Smooth muscle cell (in vitro differentiated cells): Measurements from ENCODE around the gene GRIN2C. TPM values are rescaled to one million over a fixed set of nuclear protein-coding genes. Genes with fewer than 3 reads are reported as not detected.

Experiments used
- DNase-seq: peaks from one replicate; lab custom pipeline; 2025; ENCODE audit not compliant: unreplicated experiment; lab: John Stamatoyannopoulos, UW
- H2AFZ ChIP-seq: fragments of 200-600 bp; sonication (generic); 2 replicates; pipeline ENCODE4 v1.6.0; 2016; ENCODE audit warnings: antibody characterized with exemption, low read depth, mild to moderate bottlenecking
- H3F3A ChIP-seq: fragments of 200-600 bp; sonication (generic); 2 replicates; pipeline ENCODE4 v1.6.0; 2017; ENCODE audit warnings: antibody characterized with exemption, low read depth
- H3K27ac ChIP-seq: fragments of 200-600 bp; sonication (generic); 2 replicates; pipeline ENCODE4 v1.5.1; 2016; ENCODE audit warnings: low read depth, mild to moderate bottlenecking
- H3K27me3 ChIP-seq: fragments of 200-600 bp; sonication (generic); 2 replicates; pipeline ENCODE4 v1.6.1; 2016; ENCODE audit warnings: low read depth, mild to moderate bottlenecking
- H3K36me3 ChIP-seq: fragments of 200-600 bp; sonication (generic); 2 replicates; pipeline ENCODE4 v1.5.1; 2016; ENCODE audit warnings: low read depth
- H3K4me1 ChIP-seq: fragments of 200-600 bp; sonication (generic); 2 replicates; pipeline ENCODE4 v1.5.1; 2016; ENCODE audit warnings: low read depth
- H3K4me2 ChIP-seq: fragments of 200-600 bp; sonication (generic); 2 replicates; pipeline ENCODE4 v1.6.0; 2016; ENCODE audit warnings: mild to moderate bottlenecking
- H3K4me3 ChIP-seq: fragments of 200-600 bp; sonication (generic); 2 replicates; pipeline ENCODE4 v1.5.1; 2016; ENCODE audit warnings: mild to moderate bottlenecking
- H3K79me2 ChIP-seq: fragments of 200-600 bp; sonication (generic); 2 replicates; pipeline ENCODE4 v1.6.0; 2016; ENCODE audit warnings: low read depth, mild to moderate bottlenecking
- H3K9ac ChIP-seq: fragments of 200-600 bp; sonication (generic); 2 replicates; pipeline ENCODE4 v1.6.0; 2016; ENCODE audit warnings: low read depth
- H3K9me3 ChIP-seq: fragments of 200-600 bp; sonication (generic); replicated peaks from 2 replicates; pipeline ENCODE4 v1.5.1; 2016; ENCODE audit warnings: low read depth
- H4K20me1 ChIP-seq: fragments of 200-600 bp; sonication (generic); 2 replicates; pipeline ENCODE4 v1.6.0; 2016; ENCODE audit warnings: low read depth
- CTCF ChIP-seq: fragments of 200-600 bp; sonication (generic); IDR thresholded peaks from 2 replicates; pipeline ENCODE4 v1.5.1; 2017; ENCODE audit warnings: borderline replicate concordance, mild to moderate bottlenecking, antibody characterized with exemption; ENCODE audit not compliant: insufficient read depth, poor library complexity, severe bottlenecking
- WGBS: methylation state at CpG from one replicate; pipeline ENCODE4 v1.1.7; 2016; ENCODE audit warnings: low lambda C conversion rate; 5-methylcytosine and 5-hydroxymethylcytosine counted together
- polyA plus RNA-seq: library from polyadenylated mRNA; unstranded; fragments of >200 nt; fragmentation: Nextera tagmentation; extraction: Ambion mirVana; gene quantifications from 2 replicates; pipeline ENCODE4 v1.2.1, GENCODE V29; 2016
- total RNA-seq: library from RNA; depleted of rRNA; stranded (reverse); fragments of >200 nt; gene quantifications from 2 replicates; pipeline ENCODE4 v1.2.3, GENCODE V29; 2014

Gene GRIN2C
- total and polyA plus RNA-seq, 2 experiments from 2014 or later, result 0.13 to 0.32 TPM

DNA sequence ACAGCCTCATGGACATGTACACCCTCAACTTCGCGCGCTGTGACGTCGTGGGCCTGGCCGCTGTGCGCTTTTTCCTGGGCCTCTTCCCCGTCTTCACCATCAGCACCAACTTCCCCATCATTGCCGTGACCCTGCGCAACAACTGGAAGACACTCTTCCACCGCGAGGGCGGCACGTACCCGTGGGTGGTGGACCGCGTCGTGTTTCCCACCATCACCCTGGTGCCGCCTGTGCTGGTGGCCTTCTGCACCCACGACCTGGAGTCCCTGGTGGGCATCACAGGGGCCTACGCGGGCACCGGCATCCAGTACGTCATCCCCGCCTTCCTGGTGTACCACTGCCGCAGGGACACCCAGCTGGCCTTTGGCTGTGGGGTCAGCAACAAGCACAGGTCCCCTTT lies 23.5 kb downstream of the GRIN2C start:
- H3K4me3 ChIP-seq, result no peak overlapping the region
- no peaks in the 10 kb centered on the region for H3K9me3 ChIP-seq
- no peak overlapping the region for H3K27ac ChIP-seq
- no peak overlapping the region for H3K9ac ChIP-seq
- H3K27me3 ChIP-seq, result no peaks in the 10 kb centered on the region
- peaks cover 19% of the 10 kb centered on the region for H4K20me1 ChIP-seq
- no peak for TF ChIP-seq CTCF
- no peaks in the 10 kb centered on the region for H3K79me2 ChIP-seq
- no peaks in the 10 kb centered on the region for H3K4me1 ChIP-seq
- no peaks in the 10 kb centered on the region for H3K36me3 ChIP-seq
- H3K4me2 ChIP-seq, result no peak overlapping the region
- 95% methylated on average over 26 of the region's 26 CpGs for WGBS
- H2AFZ ChIP-seq, result no peak overlapping the region
- no peak for DNase-seq
- no peaks in the 10 kb centered on the region for H3F3A ChIP-seq

- H4K20me1 ChIP-seq, result peaks cover 19% of the 10 kb centered on the region
- no peaks in the 10 kb centered on the region for H3K27me3 ChIP-seq
- DNase-seq, result no peak
- H3K79me2 ChIP-seq, result no peaks in the 10 kb centered on the region
- 87% methylated on average over 16 of the region's 16 CpGs for WGBS
- H3F3A ChIP-seq, result no peaks in the 10 kb centered on the region
- no peak overlapping the region for H3K4me2 ChIP-seq
- TF ChIP-seq CTCF, result no peak
- H3K36me3 ChIP-seq, result no peaks in the 10 kb centered on the region
- no peak overlapping the region for H2AFZ ChIP-seq
- no peak overlapping the region for H3K9ac ChIP-seq
- H3K27ac ChIP-seq, result no peak overlapping the region
- H3K4me3 ChIP-seq, result no peak overlapping the region
- H3K4me1 ChIP-seq, result no peaks in the 10 kb centered on the region
- no peaks in the 10 kb centered on the region for H3K9me3 ChIP-seq
Observed at GRCh38 chr17:74833501-74834377, 25.9 kb downstream of the GRIN2C start.

DNA sequence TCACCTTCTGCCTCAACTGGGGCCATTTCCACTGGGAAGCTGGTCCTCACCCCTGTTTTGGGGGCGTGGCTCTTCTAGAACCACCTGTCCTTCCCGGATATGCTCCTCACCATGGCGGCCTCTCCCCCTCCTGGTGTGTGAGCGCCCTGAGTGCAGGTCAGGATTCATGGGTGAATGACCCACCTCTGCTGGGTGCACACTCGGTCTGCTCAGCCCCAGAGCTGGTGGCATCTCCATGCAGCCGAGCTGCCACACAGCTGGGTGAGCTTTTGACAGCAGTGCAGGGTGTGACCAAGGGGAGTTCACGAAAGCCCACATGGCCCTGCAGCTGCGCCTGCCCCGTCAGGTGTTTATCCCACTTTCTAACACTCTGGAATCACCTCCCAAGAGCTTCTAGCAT lies 27.3 kb downstream of the GRIN2C start:
- TF ChIP-seq CTCF, result no peak
- H3K9me3 ChIP-seq, result no peaks in the 10 kb centered on the region
- 89% methylated on average over 8 of the region's 9 CpGs for WGBS
- H3K4me3 ChIP-seq, result no peak overlapping the region
- H3K4me2 ChIP-seq, result no peak overlapping the region
- H3K36me3 ChIP-seq, result no peaks in the 10 kb centered on the region
- H3K27ac ChIP-seq, result no peak overlapping the region
- no peak overlapping the region for H3K9ac ChIP-seq
- H4K20me1 ChIP-seq, result peaks cover 19% of the 10 kb centered on the region
- no peaks in the 10 kb centered on the region for H3K4me1 ChIP-seq
- no peak for DNase-seq
- no peaks in the 10 kb centered on the region for H3K27me3 ChIP-seq
- H3F3A ChIP-seq, result no peaks in the 10 kb centered on the region
- H2AFZ ChIP-seq, result no peak overlapping the region
- H3K79me2 ChIP-seq, result no peaks in the 10 kb centered on the region
